Vagina (tissue), 2 donors: Measurements from ENCODE around the gene ADGRL3.

ENCODE experiments used
- POLR2A ChIP-seq, 2 donors: fragments of 450-650 bp; IDR thresholded peaks; one replicate each; pipeline ENCODE4 v1.6.1; 2017; ENCODE audit warnings: antibody characterized with exemption in 2 of 2, mild to moderate bottlenecking in 2 of 2, moderate library complexity in 2 of 2
- POLR2AphosphoS5 ChIP-seq, 2 donors: sonication (generic); formaldehyde crosslinking; IDR thresholded peaks; one replicate each; pipeline ENCODE4 v1.9.0; 2017; ENCODE audit warnings: antibody characterized with exemption in 2 of 2, mild to moderate bottlenecking in 2 of 2, low read depth in 1 of 2; ENCODE audit not compliant: insufficient read depth in 1 of 2
- TF ChIP-seq, protein P1 (sequence below), 3 experiments: fragments of 450-650 bp in 2 of 3; fragments of 200-600 bp in 1 of 3; sonication (generic) in 1 of 3; IDR thresholded peaks; one replicate each; pipeline ENCODE4 v1.5.1; 2017 to 2019; ENCODE audit warnings: antibody characterized with exemption in 3 of 3, mild to moderate bottlenecking in 2 of 3, moderate library complexity in 2 of 3

DNA sequence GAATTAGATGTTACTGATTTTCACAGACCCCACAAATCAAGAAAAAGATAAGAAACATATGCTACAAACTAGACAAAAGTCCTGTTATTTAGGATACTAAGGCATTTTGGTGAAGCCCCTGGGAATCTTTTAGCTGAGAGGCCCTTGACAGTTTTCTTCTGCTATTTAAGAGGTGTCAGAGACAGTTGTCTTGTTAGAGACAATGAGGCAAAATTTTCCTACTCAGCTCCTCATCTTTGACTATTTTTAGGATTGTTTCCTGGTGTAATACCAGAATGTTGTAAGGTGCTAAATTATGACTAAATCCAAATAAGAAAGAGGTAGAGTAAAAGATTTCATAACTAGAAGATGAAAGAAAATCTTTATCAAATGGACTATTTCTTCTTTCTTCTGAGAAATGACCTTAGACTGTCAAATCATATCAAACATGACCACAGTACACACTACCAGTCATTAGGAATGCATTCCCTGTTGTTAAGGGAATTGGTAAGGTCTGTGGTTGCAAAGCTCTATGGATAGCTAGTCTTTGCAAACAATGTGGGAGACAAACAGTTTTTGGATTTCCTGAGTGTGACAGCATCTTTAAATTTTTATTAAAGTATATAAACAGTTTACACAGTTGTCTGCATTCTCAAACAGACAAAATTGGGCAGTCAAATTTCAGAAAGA lies 926.1 kb downstream of the ADGRL3 start:
- TF ChIP-seq POLR2AphosphoS5 (IDR thresholded peaks at IDR 0.05; ENCODE audit: insufficient read depth in 1 of 2, low read depth in 1 of 2) (no peak), POLR2A (IDR thresholded peaks at IDR 0.05) (no peak)
- TF ChIP-seq, protein P1, sequence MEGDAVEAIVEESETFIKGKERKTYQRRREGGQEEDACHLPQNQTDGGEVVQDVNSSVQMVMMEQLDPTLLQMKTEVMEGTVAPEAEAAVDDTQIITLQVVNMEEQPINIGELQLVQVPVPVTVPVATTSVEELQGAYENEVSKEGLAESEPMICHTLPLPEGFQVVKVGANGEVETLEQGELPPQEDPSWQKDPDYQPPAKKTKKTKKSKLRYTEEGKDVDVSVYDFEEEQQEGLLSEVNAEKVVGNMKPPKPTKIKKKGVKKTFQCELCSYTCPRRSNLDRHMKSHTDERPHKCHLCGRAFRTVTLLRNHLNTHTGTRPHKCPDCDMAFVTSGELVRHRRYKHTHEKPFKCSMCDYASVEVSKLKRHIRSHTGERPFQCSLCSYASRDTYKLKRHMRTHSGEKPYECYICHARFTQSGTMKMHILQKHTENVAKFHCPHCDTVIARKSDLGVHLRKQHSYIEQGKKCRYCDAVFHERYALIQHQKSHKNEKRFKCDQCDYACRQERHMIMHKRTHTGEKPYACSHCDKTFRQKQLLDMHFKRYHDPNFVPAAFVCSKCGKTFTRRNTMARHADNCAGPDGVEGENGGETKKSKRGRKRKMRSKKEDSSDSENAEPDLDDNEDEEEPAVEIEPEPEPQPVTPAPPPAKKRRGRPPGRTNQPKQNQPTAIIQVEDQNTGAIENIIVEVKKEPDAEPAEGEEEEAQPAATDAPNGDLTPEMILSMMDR (IDR thresholded peaks at IDR 0.05) = no peak
